Smooth muscle cell (in vitro differentiated cells): ENCODE measurements around the gene MUC7. TPM values are rescaled to one million over a fixed set of nuclear protein-coding genes. Genes with fewer than 3 reads are reported as not detected.

Experiments used
- DNase-seq: peaks from one replicate; lab custom pipeline; 2025; ENCODE audit not compliant: unreplicated experiment; lab: John Stamatoyannopoulos, UW
- H2AFZ ChIP-seq: fragments of 200-600 bp; sonication (generic); 2 replicates; pipeline ENCODE4 v1.6.0; 2016; ENCODE audit warnings: antibody characterized with exemption, low read depth, mild to moderate bottlenecking
- H3F3A ChIP-seq: fragments of 200-600 bp; sonication (generic); 2 replicates; pipeline ENCODE4 v1.6.0; 2017; ENCODE audit warnings: antibody characterized with exemption, low read depth
- H3K27ac ChIP-seq: fragments of 200-600 bp; sonication (generic); 2 replicates; pipeline ENCODE4 v1.5.1; 2016; ENCODE audit warnings: low read depth, mild to moderate bottlenecking
- H3K27me3 ChIP-seq: fragments of 200-600 bp; sonication (generic); 2 replicates; pipeline ENCODE4 v1.6.1; 2016; ENCODE audit warnings: low read depth, mild to moderate bottlenecking
- H3K36me3 ChIP-seq: fragments of 200-600 bp; sonication (generic); 2 replicates; pipeline ENCODE4 v1.5.1; 2016; ENCODE audit warnings: low read depth
- H3K4me1 ChIP-seq: fragments of 200-600 bp; sonication (generic); 2 replicates; pipeline ENCODE4 v1.5.1; 2016; ENCODE audit warnings: low read depth
- H3K4me2 ChIP-seq: fragments of 200-600 bp; sonication (generic); 2 replicates; pipeline ENCODE4 v1.6.0; 2016; ENCODE audit warnings: mild to moderate bottlenecking
- H3K4me3 ChIP-seq: fragments of 200-600 bp; sonication (generic); 2 replicates; pipeline ENCODE4 v1.5.1; 2016; ENCODE audit warnings: mild to moderate bottlenecking
- H3K79me2 ChIP-seq: fragments of 200-600 bp; sonication (generic); 2 replicates; pipeline ENCODE4 v1.6.0; 2016; ENCODE audit warnings: low read depth, mild to moderate bottlenecking
- H3K9ac ChIP-seq: fragments of 200-600 bp; sonication (generic); 2 replicates; pipeline ENCODE4 v1.6.0; 2016; ENCODE audit warnings: low read depth
- H3K9me3 ChIP-seq: fragments of 200-600 bp; sonication (generic); replicated peaks from 2 replicates; pipeline ENCODE4 v1.5.1; 2016; ENCODE audit warnings: low read depth
- H4K20me1 ChIP-seq: fragments of 200-600 bp; sonication (generic); 2 replicates; pipeline ENCODE4 v1.6.0; 2016; ENCODE audit warnings: low read depth
- WGBS: methylation state at CpG from one replicate; pipeline ENCODE4 v1.1.7; 2016; ENCODE audit warnings: low lambda C conversion rate; 5-methylcytosine and 5-hydroxymethylcytosine counted together
- polyA plus RNA-seq: library from polyadenylated mRNA; unstranded; fragments of >200 nt; fragmentation: Nextera tagmentation; extraction: Ambion mirVana; gene quantifications from 2 replicates; pipeline ENCODE4 v1.2.1, GENCODE V29; 2016
- total RNA-seq: library from RNA; depleted of rRNA; stranded (reverse); fragments of >200 nt; gene quantifications from 2 replicates; pipeline ENCODE4 v1.2.3, GENCODE V29; 2014
- TF ChIP-seq, protein P1 (sequence below): fragments of 200-600 bp; sonication (generic); IDR thresholded peaks from 2 replicates; pipeline ENCODE4 v1.5.1; 2017; ENCODE audit warnings: borderline replicate concordance, mild to moderate bottlenecking, antibody characterized with exemption; ENCODE audit not compliant: insufficient read depth, poor library complexity, severe bottlenecking

MUC7 gene
- total and polyA plus RNA-seq, 2 experiments from 2014 or later: not detected

- H3K36me3 ChIP-seq: no peaks in the 10 kb centered on the region
Observed at GRCh38 chr4:70442474-70442873, 29.5 kb upstream of the MUC7 start.

DNA sequence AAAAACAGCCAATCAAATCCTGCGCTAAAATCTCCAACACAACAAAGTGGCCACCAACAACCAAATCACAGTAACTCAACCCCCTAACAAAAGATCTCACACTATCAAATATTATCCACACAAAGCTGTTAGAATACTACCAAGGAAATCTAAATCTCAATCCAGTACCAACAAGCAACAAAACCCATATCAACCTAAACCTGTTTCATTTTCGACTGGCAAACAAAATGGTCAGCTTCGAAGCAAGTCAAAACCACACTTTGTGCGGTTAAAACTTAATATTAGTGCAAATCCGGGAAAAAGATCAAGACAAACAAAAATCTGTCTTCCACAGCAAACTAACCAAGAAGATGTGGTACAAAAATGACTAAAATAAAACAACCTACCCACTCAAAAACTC lies 28.7 kb upstream of the MUC7 start:
- Histone ChIP-seq H3K4me3 (no peak overlapping the region), H3K9ac (no peak overlapping the region), H2AFZ (no peak overlapping the region), H3K36me3 (no peaks in the 10 kb centered on the region), H3K27ac (no peak overlapping the region), H4K20me1 (no peaks in the 10 kb centered on the region), H3F3A (no peaks in the 10 kb centered on the region), H3K79me2 (no peaks in the 10 kb centered on the region), H3K4me1 (no peaks in the 10 kb centered on the region), H3K27me3 (no peaks in the 10 kb centered on the region), H3K4me2 (no peak overlapping the region), H3K9me3 (no peaks in the 10 kb centered on the region)
- WGBS: 88% methylated on average over 5 of the region's 5 CpGs
- no peak for DNase-seq
- TF ChIP-seq, protein P1, sequence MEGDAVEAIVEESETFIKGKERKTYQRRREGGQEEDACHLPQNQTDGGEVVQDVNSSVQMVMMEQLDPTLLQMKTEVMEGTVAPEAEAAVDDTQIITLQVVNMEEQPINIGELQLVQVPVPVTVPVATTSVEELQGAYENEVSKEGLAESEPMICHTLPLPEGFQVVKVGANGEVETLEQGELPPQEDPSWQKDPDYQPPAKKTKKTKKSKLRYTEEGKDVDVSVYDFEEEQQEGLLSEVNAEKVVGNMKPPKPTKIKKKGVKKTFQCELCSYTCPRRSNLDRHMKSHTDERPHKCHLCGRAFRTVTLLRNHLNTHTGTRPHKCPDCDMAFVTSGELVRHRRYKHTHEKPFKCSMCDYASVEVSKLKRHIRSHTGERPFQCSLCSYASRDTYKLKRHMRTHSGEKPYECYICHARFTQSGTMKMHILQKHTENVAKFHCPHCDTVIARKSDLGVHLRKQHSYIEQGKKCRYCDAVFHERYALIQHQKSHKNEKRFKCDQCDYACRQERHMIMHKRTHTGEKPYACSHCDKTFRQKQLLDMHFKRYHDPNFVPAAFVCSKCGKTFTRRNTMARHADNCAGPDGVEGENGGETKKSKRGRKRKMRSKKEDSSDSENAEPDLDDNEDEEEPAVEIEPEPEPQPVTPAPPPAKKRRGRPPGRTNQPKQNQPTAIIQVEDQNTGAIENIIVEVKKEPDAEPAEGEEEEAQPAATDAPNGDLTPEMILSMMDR: no peak

More at GRCh38 chr4:70442474-70442873, 29.5 kb upstream of the MUC7 start:
- DNase-seq: no peak
- Histone ChIP-seq H3K4me3 (no peak overlapping the region), H3F3A (no peaks in the 10 kb centered on the region), H4K20me1 (no peaks in the 10 kb centered on the region), H3K27me3 (no peaks in the 10 kb centered on the region), H2AFZ (no peak overlapping the region), H3K79me2 (no peaks in the 10 kb centered on the region), H3K9ac (no peak overlapping the region), H3K9me3 (no peaks in the 10 kb centered on the region), H3K27ac (no peak overlapping the region), H3K4me2 (no peak overlapping the region), H3K4me1 (no peaks in the 10 kb centered on the region)
- TF ChIP-seq, protein P1: no peak

- H3K27me3 ChIP-seq: no peaks in the 10 kb centered on the region
- H3K79me2 ChIP-seq: no peaks in the 10 kb centered on the region
- TF ChIP-seq, protein P1: no peak
- no peak overlapping the region for H2AFZ ChIP-seq
- H3K36me3 ChIP-seq: no peaks in the 10 kb centered on the region
- WGBS: 82% methylated on average over 3 of the region's 3 CpGs
- no peak overlapping the region for H3K4me2 ChIP-seq
- DNase-seq: no peak
- no peak overlapping the region for H3K9ac ChIP-seq
- H3K9me3 ChIP-seq: no peaks in the 10 kb centered on the region
- H4K20me1 ChIP-seq: no peaks in the 10 kb centered on the region
- no peaks in the 10 kb centered on the region for H3F3A ChIP-seq
- no peak overlapping the region for H3K4me3 ChIP-seq
- H3K4me1 ChIP-seq: no peaks in the 10 kb centered on the region
- no peak overlapping the region for H3K27ac ChIP-seq
Observed at GRCh38 chr4:70449220-70449619, 22.8 kb upstream of the MUC7 start.

GRCh38 chr4:70452946-70453345 lies 19.1 kb upstream of the MUC7 start:
- Histone ChIP-seq H3F3A (no peaks in the 10 kb centered on the region), H3K36me3 (no peaks in the 10 kb centered on the region), H3K79me2 (no peaks in the 10 kb centered on the region), H3K4me3 (no peak overlapping the region), H3K27me3 (no peaks in the 10 kb centered on the region), H3K9me3 (no peaks in the 10 kb centered on the region), H3K4me1 (no peaks in the 10 kb centered on the region), H3K9ac (no peak overlapping the region), H3K27ac (no peak overlapping the region), H4K20me1 (no peaks in the 10 kb centered on the region), H2AFZ (no peak overlapping the region), H3K4me2 (no peak overlapping the region)
- TF ChIP-seq, protein P1: no peak
- DNase-seq: no peak
- 26% methylated on average over 1 of the region's 1 CpG for WGBS
